ENCODE measurements around the gene NECAP2.

The NECAP2 gene

GRCh38 chr1:16410803-16411202 lies 29.7 kb upstream of the NECAP2 start:
- Histone ChIP-seq H3K36me3 (ENCODE audit: low read length) (no peaks in the 10 kb centered on the region), H3K4me3 (ENCODE audit: insufficient read depth, low read length, poor library complexity, severe bottlenecking) (no peak overlapping the region), H3K79me2 (ENCODE audit: insufficient read depth, low read length) (no peaks in the 10 kb centered on the region), H3K9me2 (replicated peaks; ENCODE audit: insufficient read depth, low read length) (no peaks in the 10 kb centered on the region), H3K9ac (ENCODE audit: low read length) (no peak overlapping the region), H3K4me2 (ENCODE audit: low read depth, low read length, poor library complexity, severe bottlenecking) (no peak overlapping the region), H3K27me3 (ENCODE audit: low read length) (no peaks in the 10 kb centered on the region), H4K20me1 (ENCODE audit: low read depth, low read length) (no peaks in the 10 kb centered on the region), H3F3A (ENCODE audit: insufficient read depth) (no peaks in the 10 kb centered on the region), H3K27ac (ENCODE audit: low read depth, low read length) (no peak overlapping the region), H2AFZ (ENCODE audit: low read depth, low read length, severe bottlenecking) (no peak overlapping the region), H3K9me3 (ENCODE audit: insufficient read depth, low read length) (no peaks in the 10 kb centered on the region)
- TF ChIP-seq, protein P1, sequence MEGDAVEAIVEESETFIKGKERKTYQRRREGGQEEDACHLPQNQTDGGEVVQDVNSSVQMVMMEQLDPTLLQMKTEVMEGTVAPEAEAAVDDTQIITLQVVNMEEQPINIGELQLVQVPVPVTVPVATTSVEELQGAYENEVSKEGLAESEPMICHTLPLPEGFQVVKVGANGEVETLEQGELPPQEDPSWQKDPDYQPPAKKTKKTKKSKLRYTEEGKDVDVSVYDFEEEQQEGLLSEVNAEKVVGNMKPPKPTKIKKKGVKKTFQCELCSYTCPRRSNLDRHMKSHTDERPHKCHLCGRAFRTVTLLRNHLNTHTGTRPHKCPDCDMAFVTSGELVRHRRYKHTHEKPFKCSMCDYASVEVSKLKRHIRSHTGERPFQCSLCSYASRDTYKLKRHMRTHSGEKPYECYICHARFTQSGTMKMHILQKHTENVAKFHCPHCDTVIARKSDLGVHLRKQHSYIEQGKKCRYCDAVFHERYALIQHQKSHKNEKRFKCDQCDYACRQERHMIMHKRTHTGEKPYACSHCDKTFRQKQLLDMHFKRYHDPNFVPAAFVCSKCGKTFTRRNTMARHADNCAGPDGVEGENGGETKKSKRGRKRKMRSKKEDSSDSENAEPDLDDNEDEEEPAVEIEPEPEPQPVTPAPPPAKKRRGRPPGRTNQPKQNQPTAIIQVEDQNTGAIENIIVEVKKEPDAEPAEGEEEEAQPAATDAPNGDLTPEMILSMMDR (IDR thresholded peaks at IDR 0.05; ENCODE audit: insufficient read depth, low read length, poor library complexity, severe bottlenecking), result no peak
- no peak for TF ChIP-seq EZH2phosphoT487 (conservative IDR thresholded peaks at IDR 0.05; ENCODE audit: low read length)

DNA sequence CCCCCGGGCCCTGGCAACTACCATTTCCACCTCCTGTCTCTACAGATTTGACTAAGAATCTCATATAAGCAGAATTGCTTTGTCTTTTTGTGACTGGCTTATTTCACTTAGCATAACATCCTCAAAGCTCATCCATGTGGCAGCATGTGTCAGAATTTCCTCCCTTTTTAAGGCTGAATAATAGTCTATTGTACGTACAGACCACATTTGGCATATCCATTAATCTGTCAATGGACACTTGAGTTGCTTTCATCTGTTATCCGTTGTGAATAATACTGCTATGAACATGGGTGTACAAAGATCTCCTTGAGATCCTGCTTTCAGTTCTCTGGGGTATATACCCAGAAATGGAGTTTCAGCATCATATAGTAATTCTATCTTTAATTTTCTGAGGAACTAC lies 27.3 kb upstream of the NECAP2 start:
- H3K79me2 ChIP-seq (ENCODE audit: insufficient read depth, low read length), result no peaks in the 10 kb centered on the region
- H2AFZ ChIP-seq (ENCODE audit: low read depth, low read length, severe bottlenecking), result no peak overlapping the region
- no peaks in the 10 kb centered on the region for H3K9me3 ChIP-seq (ENCODE audit: insufficient read depth, low read length)
- H3K4me3 ChIP-seq (ENCODE audit: insufficient read depth, low read length, poor library complexity, severe bottlenecking), result no peak overlapping the region
- no peaks in the 10 kb centered on the region for H3K27me3 ChIP-seq (ENCODE audit: low read length)
- no peak for TF ChIP-seq EZH2phosphoT487 (conservative IDR thresholded peaks at IDR 0.05; ENCODE audit: low read length)
- TF ChIP-seq, protein P1 (IDR thresholded peaks at IDR 0.05; ENCODE audit: insufficient read depth, low read length, poor library complexity, severe bottlenecking), result no peak
- no peaks in the 10 kb centered on the region for H3K36me3 ChIP-seq (ENCODE audit: low read length)
- H3K27ac ChIP-seq (ENCODE audit: low read depth, low read length), result no peak overlapping the region
- H3K9me2 ChIP-seq (replicated peaks; ENCODE audit: insufficient read depth, low read length), result no peaks in the 10 kb centered on the region
- no peak overlapping the region for H3K4me2 ChIP-seq (ENCODE audit: low read depth, low read length, poor library complexity, severe bottlenecking)
- H4K20me1 ChIP-seq (ENCODE audit: low read depth, low read length), result no peaks in the 10 kb centered on the region
- no peaks in the 10 kb centered on the region for H3F3A ChIP-seq (ENCODE audit: insufficient read depth)
- H3K9ac ChIP-seq (ENCODE audit: low read length), result no peak overlapping the region

GRCh38 chr1:16418823-16419425 lies 21.6 kb upstream of the NECAP2 start:
- Histone ChIP-seq H3K9me2 (replicated peaks; ENCODE audit: insufficient read depth, low read length) (no peaks in the 10 kb centered on the region), H3K4me2 (ENCODE audit: low read depth, low read length, poor library complexity, severe bottlenecking) (no peak overlapping the region)

More at GRCh38 chr1:16418823-16419425, 21.6 kb upstream of the NECAP2 start:
- no peaks in the 10 kb centered on the region for H3K27me3 ChIP-seq (ENCODE audit: low read length)
- H3K36me3 ChIP-seq (ENCODE audit: low read length), result no peaks in the 10 kb centered on the region
- no peak overlapping the region for H2AFZ ChIP-seq (ENCODE audit: low read depth, low read length, severe bottlenecking)
- H3K9ac ChIP-seq (ENCODE audit: low read length), result no peak overlapping the region
- no peaks in the 10 kb centered on the region for H3K79me2 ChIP-seq (ENCODE audit: insufficient read depth, low read length)
- TF ChIP-seq, protein P1 (IDR thresholded peaks at IDR 0.05; ENCODE audit: insufficient read depth, low read length, poor library complexity, severe bottlenecking), result no peak
- TF ChIP-seq EZH2phosphoT487 (conservative IDR thresholded peaks at IDR 0.05; ENCODE audit: low read length), result no peak
- H3K4me3 ChIP-seq (ENCODE audit: insufficient read depth, low read length, poor library complexity, severe bottlenecking), result no peak overlapping the region
- H4K20me1 ChIP-seq (ENCODE audit: low read depth, low read length), result no peaks in the 10 kb centered on the region
- H3K27ac ChIP-seq (ENCODE audit: low read depth, low read length), result no peak overlapping the region
- no peaks in the 10 kb centered on the region for H3K9me3 ChIP-seq (ENCODE audit: insufficient read depth, low read length)
- no peaks in the 10 kb centered on the region for H3F3A ChIP-seq (ENCODE audit: insufficient read depth)

All from SU-DHL-6 (cell line).